OCI-LY7 (cell line): ENCODE results near the gene EYS.

Experiments
- EZH2phosphoT487 ChIP-seq: fragments of 200-600 bp; sonication (generic); IDR thresholded peaks from 2 replicates; pipeline ENCODE4 v1.6.1; 2018; ENCODE audit warnings: low read depth, borderline replicate concordance, mild to moderate bottlenecking, mixed run types, antibody characterized with exemption, low read length, moderate library complexity, mixed read lengths
- TF ChIP-seq, protein P1 (sequence below): fragments of 200-600 bp; sonication (generic); conservative IDR thresholded peaks from 2 replicates; pipeline ENCODE4 v1.5.1; 2014; ENCODE audit warnings: mild to moderate bottlenecking, antibody characterized with exemption, low read length, moderate library complexity, mixed read lengths

DNA sequence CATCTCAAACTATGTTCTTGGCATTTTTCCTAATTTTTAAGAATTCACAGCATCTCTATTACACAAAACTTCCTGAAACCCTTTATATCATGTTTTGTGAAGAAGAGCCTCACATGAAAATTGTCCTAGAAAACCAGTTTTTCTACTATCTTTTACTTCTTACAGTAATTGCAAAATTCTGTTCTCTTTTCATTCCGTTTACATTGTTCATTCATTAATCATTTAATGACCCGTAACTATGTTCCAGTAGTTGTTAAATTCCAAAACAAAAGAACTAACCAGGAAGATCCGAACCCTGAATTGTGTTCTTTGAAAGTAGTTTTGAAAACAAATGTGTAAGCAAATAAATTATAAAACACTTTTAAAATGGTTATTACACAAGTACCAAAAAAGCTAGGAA lies 597.0 kb downstream of the EYS start:
- TF ChIP-seq EZH2phosphoT487, result no peak
- TF ChIP-seq, protein P1, sequence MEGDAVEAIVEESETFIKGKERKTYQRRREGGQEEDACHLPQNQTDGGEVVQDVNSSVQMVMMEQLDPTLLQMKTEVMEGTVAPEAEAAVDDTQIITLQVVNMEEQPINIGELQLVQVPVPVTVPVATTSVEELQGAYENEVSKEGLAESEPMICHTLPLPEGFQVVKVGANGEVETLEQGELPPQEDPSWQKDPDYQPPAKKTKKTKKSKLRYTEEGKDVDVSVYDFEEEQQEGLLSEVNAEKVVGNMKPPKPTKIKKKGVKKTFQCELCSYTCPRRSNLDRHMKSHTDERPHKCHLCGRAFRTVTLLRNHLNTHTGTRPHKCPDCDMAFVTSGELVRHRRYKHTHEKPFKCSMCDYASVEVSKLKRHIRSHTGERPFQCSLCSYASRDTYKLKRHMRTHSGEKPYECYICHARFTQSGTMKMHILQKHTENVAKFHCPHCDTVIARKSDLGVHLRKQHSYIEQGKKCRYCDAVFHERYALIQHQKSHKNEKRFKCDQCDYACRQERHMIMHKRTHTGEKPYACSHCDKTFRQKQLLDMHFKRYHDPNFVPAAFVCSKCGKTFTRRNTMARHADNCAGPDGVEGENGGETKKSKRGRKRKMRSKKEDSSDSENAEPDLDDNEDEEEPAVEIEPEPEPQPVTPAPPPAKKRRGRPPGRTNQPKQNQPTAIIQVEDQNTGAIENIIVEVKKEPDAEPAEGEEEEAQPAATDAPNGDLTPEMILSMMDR, result no peak
